KMS-11 (cell line): ENCODE measurements around the gene PPARGC1A.

Experiments used
- H2AFZ ChIP-seq: fragments of 200-600 bp; sonication (generic); 2 replicates; pipeline ENCODE4 v1.6.1; 2016; ENCODE audit warnings: antibody characterized with exemption, mixed run types, low read depth
- H3K27ac ChIP-seq: fragments of 200-600 bp; sonication (generic); 2 replicates; pipeline ENCODE4 v1.6.1; 2016; ENCODE audit warnings: mild to moderate bottlenecking, mixed run types
- H3K27me3 ChIP-seq: fragments of 200-600 bp; sonication (generic); 2 replicates; pipeline ENCODE4 v1.6.1; 2017; ENCODE audit warnings: mild to moderate bottlenecking, low read depth, mixed run types, moderate library complexity; ENCODE audit not compliant: insufficient read depth
- H3K36me3 ChIP-seq: fragments of 200-600 bp; sonication (generic); 2 replicates; pipeline ENCODE4 v1.6.1; 2017; ENCODE audit warnings: mild to moderate bottlenecking, mixed run types; ENCODE audit not compliant: insufficient read depth
- H3K4me1 ChIP-seq: fragments of 200-600 bp; sonication (generic); 2 replicates; pipeline ENCODE4 v1.6.1; 2016; ENCODE audit warnings: mild to moderate bottlenecking, low read depth, mixed run types; ENCODE audit not compliant: poor library complexity, severe bottlenecking
- H3K4me2 ChIP-seq: fragments of 200-600 bp; sonication (generic); 2 replicates; pipeline ENCODE4 v1.7.0; 2016; ENCODE audit warnings: mild to moderate bottlenecking, mixed run types
- H3K4me3 ChIP-seq: fragments of 200-600 bp; sonication (generic); IDR thresholded peaks from 2 replicates; pipeline ENCODE4 v1.6.1; 2017; ENCODE audit warnings: low read depth, low read length, mixed read lengths; ENCODE audit not compliant: insufficient read depth
- H3K79me2 ChIP-seq: fragments of 200-600 bp; sonication (generic); 2 replicates; pipeline ENCODE4 v1.6.1; 2016; ENCODE audit warnings: low read depth, mixed run types; ENCODE audit not compliant: insufficient read depth
- H3K9ac ChIP-seq: fragments of 200-600 bp; sonication (generic); 2 replicates; pipeline ENCODE4 v1.6.1; 2016; ENCODE audit warnings: mild to moderate bottlenecking, mixed run types
- H4K20me1 ChIP-seq: fragments of 200-600 bp; sonication (generic); 2 replicates; pipeline ENCODE4 v1.6.1; 2016; ENCODE audit warnings: mild to moderate bottlenecking, mixed run types; ENCODE audit not compliant: insufficient read depth
- TF ChIP-seq, protein P1 (sequence below): fragments of 200-600 bp; sonication (generic); conservative IDR thresholded peaks from 2 replicates; pipeline ENCODE4 v1.6.1; 2017; ENCODE audit warnings: low read depth, mild to moderate bottlenecking, antibody characterized with exemption, low read length, moderate library complexity, mixed read lengths

Gene PPARGC1A

DNA sequence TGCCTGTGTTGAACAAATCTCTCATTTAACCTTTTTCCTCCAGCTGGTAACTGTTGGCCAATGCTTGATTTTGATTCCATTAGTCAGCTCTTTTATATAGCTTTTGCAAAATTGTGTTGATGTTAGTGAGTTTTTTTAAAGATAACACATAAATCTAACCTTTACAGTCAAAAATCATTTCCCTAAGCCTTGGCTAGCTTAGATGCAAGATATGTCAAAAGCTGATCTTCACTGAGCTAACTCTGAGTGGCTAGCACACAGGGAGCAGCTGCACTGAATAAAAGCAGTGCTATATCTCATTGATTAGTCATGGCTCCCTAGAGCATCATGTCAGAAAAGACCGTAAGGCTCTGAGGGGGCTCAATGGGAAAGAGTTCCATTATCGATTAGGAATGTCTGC is 78.7 kb downstream of the PPARGC1A start:
- Histone ChIP-seq H3K36me3 (no peaks in the 10 kb centered on the region), H3K79me2 (no peaks in the 10 kb centered on the region), H3K4me1 (no peaks in the 10 kb centered on the region), H3K9ac (no peak overlapping the region), H2AFZ (no peak overlapping the region), H4K20me1 (no peaks in the 10 kb centered on the region), H3K27me3 (no peaks in the 10 kb centered on the region), H3K4me2 (no peak overlapping the region), H3K4me3 (no peak overlapping the region), H3K27ac (no peak overlapping the region)
- TF ChIP-seq, protein P1, sequence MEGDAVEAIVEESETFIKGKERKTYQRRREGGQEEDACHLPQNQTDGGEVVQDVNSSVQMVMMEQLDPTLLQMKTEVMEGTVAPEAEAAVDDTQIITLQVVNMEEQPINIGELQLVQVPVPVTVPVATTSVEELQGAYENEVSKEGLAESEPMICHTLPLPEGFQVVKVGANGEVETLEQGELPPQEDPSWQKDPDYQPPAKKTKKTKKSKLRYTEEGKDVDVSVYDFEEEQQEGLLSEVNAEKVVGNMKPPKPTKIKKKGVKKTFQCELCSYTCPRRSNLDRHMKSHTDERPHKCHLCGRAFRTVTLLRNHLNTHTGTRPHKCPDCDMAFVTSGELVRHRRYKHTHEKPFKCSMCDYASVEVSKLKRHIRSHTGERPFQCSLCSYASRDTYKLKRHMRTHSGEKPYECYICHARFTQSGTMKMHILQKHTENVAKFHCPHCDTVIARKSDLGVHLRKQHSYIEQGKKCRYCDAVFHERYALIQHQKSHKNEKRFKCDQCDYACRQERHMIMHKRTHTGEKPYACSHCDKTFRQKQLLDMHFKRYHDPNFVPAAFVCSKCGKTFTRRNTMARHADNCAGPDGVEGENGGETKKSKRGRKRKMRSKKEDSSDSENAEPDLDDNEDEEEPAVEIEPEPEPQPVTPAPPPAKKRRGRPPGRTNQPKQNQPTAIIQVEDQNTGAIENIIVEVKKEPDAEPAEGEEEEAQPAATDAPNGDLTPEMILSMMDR, result no peak

GRCh38 chr4:23805450-23805851 is 84.4 kb downstream of the PPARGC1A start:
- no peak overlapping the region for H3K4me2 ChIP-seq
- no peak overlapping the region for H2AFZ ChIP-seq
- TF ChIP-seq, protein P1, result no peak
- no peaks in the 10 kb centered on the region for H4K20me1 ChIP-seq
- no peak overlapping the region for H3K4me3 ChIP-seq
- H3K4me1 ChIP-seq, result no peaks in the 10 kb centered on the region
- no peak overlapping the region for H3K9ac ChIP-seq
- no peaks in the 10 kb centered on the region for H3K36me3 ChIP-seq
- no peak overlapping the region for H3K27ac ChIP-seq
- H3K27me3 ChIP-seq, result no peaks in the 10 kb centered on the region
- H3K79me2 ChIP-seq, result no peaks in the 10 kb centered on the region

- Histone ChIP-seq H3K79me2 (no peaks in the 10 kb centered on the region), H3K27me3 (no peaks in the 10 kb centered on the region), H3K9ac (no peak overlapping the region), H3K27ac (no peak overlapping the region), H3K36me3 (no peaks in the 10 kb centered on the region), H3K4me1 (no peaks in the 10 kb centered on the region), H3K4me2 (no peak overlapping the region), H3K4me3 (no peak overlapping the region), H2AFZ (no peak overlapping the region), H4K20me1 (no peaks in the 10 kb centered on the region)
- TF ChIP-seq, protein P1, result no peak
These were observed 100.1 kb downstream of the PPARGC1A start for GRCh38 chr4:23789762-23790161.

DNA sequence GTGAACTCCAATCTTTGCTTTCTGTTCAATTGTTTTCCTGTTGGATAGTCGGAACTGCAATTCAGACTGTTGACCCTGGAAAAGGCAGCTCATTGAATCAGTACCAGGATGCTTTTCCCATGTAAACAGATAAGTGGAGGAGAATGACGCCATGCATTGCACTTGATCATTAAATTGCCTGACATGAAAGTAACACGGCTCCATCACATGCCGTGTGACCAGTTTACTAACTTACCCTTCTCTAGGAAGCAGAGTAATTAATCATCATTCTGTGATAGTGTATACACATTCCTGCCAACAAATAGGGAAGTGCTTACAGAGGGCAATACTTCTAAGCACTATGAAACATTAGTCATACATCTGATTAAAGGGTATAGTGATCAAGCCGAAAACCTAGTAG is 101.4 kb downstream of the PPARGC1A start:
- no peaks in the 10 kb centered on the region for H3K36me3 ChIP-seq
- TF ChIP-seq, protein P1, result no peak
- no peak overlapping the region for H2AFZ ChIP-seq
- H3K27me3 ChIP-seq, result no peaks in the 10 kb centered on the region
- no peak overlapping the region for H3K9ac ChIP-seq
- H3K79me2 ChIP-seq, result no peaks in the 10 kb centered on the region
- H3K4me2 ChIP-seq, result no peak overlapping the region
- H3K27ac ChIP-seq, result no peak overlapping the region
- H3K4me1 ChIP-seq, result no peaks in the 10 kb centered on the region
- no peak overlapping the region for H3K4me3 ChIP-seq
- H4K20me1 ChIP-seq, result no peaks in the 10 kb centered on the region
